Transverse colon (tissue), 3 donors: Measurements from ENCODE around the gene NAA38.

Experiments
- POLR2A ChIP-seq: fragments of 450-650 bp; IDR thresholded peaks from one replicate; pipeline ENCODE4 v1.6.1; 2016; ENCODE audit warnings: antibody characterized with exemption, mild to moderate bottlenecking, moderate library complexity
- TF ChIP-seq, protein P1 (sequence below), 5 experiments: fragments of 200-600 bp in 3 of 5; fragments of 450-650 bp in 2 of 5; sonication (generic) in 3 of 5; IDR thresholded peaks; 1 replicate in 2 of 5; 2 replicates in 3 of 5; pipeline ENCODE4 v1.5.1; 2016 to 2017; ENCODE audit warnings: antibody characterized with exemption in 5 of 5, inconsistent platforms in 3 of 5, mild to moderate bottlenecking in 2 of 5, moderate library complexity in 1 of 5

- TF ChIP-seq, protein P1, sequence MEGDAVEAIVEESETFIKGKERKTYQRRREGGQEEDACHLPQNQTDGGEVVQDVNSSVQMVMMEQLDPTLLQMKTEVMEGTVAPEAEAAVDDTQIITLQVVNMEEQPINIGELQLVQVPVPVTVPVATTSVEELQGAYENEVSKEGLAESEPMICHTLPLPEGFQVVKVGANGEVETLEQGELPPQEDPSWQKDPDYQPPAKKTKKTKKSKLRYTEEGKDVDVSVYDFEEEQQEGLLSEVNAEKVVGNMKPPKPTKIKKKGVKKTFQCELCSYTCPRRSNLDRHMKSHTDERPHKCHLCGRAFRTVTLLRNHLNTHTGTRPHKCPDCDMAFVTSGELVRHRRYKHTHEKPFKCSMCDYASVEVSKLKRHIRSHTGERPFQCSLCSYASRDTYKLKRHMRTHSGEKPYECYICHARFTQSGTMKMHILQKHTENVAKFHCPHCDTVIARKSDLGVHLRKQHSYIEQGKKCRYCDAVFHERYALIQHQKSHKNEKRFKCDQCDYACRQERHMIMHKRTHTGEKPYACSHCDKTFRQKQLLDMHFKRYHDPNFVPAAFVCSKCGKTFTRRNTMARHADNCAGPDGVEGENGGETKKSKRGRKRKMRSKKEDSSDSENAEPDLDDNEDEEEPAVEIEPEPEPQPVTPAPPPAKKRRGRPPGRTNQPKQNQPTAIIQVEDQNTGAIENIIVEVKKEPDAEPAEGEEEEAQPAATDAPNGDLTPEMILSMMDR (IDR thresholded peaks at IDR 0.05) = no peak
- no peak for TF ChIP-seq POLR2A
These were observed 33.8 kb downstream of the NAA38 start for GRCh38 chr17:7823581-7824001.
